Stimulated activated CD8-positive, alpha-beta memory T cell treated with anti-CD3 and anti-CD28 coated beads, Interleukin-12 subunit alpha, Interleukin-12 subunit beta, amount 100 ng/mL, for 24 hours (primary cell): ENCODE results near the gene RTN4RL1.
"Not testable (repeated sequence)": the region's sequence is repeated elsewhere in the genome, so short reads cannot be mapped to it uniquely, and the experiment has no call there.

Experiments
- DNase-seq: peaks from one replicate; pipeline ENCODE4 v3.0.0-alpha.2; 2020; ENCODE audit errors: extremely low read depth

The RTN4RL1 gene

DNA sequence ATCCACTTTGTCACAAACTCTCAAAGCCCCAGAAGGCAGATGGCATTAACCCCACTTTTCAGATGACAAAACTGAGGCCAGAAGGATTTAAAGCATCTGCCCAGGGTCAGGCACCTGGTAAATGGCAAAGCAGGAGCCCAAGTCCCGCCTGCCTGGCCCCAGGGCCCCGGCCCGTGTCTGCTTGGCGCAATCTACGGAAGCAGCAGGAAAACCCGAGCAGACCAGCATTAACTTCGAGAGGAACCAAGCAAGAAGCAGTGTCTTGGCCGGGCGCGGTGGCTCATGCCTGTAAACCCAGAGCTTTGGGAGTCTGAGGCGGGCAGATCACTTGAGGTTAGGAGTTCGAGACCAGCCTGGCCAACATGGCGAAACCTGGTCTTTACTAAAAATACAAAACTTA, 21.6 kb downstream of the RTN4RL1 start:
- DNase-seq, result no peak

DNA sequence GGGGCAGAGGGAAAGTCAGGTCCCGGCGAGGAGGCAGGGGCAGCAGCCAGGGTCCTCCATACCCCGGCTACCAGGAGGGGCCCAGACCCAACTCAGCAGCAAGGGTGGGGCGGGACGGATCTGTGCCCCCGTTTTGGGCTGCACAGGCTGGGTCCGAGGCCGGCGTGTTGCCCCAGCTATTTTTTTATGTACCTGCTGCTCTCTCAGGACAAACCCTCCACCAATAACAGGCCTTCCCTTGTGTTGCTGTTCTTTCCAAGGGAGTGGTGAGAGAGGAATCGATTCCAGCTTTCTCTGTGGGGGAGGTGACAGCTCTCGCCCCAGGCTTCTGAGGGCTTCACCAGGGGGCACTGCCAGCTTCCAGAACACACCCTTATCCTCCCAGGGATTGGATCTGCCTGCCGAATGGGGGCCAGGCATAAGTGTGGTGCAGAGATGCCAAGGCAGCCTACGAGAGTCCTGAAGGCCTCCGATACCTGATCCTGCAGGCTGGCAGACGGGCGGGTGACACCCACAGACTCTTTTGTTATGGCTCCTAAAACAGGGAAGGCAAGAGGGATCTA, 22.3 kb downstream of the RTN4RL1 start:
- no peak for DNase-seq

DNA sequence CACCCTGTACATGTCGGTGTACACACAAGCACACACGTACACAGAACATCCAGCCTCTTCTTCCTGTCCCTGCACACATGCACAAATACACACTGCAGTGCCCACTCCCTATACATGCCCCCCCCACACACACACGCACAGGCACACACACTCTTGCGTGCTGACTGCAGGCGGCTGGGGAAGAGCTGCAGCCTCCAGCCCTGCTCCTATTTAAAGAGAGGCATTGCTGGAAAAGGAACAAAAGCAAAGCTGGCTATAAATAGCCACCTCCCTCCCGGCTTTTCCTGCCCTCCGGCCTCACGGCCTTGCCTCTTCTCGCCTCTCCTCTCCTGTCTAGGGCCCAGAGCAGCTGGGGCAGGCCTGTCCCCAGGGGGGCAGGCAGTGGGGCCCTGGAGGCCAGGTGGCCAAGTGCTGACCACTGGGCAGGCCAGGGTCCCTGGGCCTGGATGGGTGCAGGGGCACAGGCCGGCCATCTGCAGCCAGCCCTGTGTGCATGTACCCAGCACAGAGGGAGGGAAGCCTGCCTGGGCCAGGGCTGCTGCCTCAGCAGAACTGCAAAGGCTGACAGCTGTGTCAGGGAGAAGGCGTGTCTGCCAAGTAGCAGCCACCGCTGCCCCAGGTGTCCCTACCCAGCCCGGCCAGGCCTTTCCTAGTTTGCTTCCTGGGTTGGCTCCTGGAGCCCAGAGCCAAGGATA, 25.4 kb downstream of the RTN4RL1 start:
- DNase-seq, result no peak

DNA sequence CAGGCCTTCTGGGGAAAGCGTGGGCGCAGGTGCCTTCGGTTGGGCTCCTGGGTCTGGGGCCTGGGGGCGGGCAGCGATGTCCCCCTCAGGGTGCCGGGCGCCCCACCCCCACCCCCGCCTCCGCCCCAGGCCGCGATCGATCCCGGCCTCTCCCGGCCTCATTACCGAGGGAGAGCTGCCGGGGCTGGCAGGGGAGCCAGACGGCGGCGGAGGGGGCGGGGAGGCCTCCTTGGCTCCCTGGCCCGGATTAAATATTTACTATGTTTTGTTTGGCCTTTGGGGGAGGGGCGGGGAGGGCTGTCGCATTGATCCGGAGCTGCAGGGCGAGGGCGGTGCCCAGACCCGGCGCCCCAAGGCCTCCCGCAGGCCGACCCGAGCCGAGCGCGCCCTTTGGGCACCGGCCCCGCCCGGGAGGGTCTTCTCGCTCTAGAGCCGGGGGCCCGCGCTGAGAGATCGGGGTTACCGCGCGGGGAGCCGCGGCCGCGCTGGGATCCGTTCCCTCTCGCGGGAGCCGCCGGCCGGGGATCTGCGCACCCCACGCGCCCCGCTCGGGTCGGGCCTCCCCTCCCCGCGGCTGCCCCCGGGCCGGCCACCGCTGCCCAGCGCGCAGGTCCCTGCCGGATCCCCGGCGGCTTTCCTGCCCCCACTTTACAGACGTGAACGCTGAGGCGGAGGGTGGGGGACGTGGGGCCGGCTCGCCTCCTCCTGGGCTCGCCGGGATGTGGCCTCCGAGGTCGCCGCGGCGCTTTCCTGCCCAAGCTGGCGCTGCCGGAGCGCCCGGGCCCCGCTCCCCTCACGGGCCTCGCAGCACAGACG, 27.0 kb downstream of the RTN4RL1 start:
- no peak for DNase-seq

DNA sequence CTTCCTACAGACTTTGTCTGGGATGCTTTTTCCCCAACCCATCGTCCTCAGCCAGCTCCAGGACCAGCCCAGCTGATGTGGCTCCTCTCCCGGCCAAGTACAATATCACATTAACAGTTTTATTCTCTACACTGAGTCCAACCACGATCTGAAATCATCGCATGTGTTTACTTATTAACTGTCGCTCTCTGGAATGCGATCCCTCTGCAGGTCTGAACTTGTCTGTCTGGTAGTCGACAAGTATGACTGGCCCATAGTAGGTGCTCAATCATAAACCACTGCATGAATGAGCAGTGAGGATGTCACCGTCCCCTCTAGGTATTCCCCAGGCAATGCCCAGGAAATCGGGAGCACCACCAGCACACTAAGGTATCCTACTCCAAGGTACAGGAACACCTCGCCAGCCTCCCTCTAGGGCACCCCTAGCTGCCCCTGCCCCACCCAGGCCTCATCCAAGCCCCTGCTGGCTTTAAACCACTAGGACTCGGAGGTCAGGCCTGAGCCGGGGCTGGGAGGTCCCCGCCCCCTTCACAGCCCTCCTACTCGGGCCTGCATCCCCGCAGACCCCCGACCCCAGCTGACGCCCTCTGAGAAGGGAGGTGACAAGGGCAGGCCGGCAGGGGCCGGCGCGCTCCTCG, 27.7 kb downstream of the RTN4RL1 start:
- no peak for DNase-seq

DNA sequence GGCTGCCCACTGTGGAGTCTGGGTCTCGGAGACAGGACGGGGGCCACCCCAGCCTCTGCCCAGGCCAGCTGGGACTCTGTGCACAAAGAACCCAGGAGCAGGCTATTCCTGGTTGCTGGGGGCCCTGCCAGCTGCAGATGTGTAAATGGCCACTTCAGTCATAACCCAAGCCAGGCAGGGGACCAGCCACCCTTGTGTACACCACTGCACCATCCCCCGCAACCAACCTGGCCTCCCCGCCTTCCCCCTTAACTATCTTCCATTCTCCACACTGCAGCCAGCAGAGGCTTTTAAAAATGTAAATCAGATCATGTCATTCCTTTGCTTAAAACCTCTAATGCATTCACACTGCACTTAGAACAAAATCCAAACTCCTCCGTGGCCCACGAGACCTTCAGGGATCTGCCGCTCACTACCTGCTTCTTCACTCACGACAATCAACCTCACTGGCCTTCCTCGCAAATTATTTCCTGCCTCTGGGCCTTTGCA, 28.3 kb downstream of the RTN4RL1 start:
- no peak for DNase-seq

DNA sequence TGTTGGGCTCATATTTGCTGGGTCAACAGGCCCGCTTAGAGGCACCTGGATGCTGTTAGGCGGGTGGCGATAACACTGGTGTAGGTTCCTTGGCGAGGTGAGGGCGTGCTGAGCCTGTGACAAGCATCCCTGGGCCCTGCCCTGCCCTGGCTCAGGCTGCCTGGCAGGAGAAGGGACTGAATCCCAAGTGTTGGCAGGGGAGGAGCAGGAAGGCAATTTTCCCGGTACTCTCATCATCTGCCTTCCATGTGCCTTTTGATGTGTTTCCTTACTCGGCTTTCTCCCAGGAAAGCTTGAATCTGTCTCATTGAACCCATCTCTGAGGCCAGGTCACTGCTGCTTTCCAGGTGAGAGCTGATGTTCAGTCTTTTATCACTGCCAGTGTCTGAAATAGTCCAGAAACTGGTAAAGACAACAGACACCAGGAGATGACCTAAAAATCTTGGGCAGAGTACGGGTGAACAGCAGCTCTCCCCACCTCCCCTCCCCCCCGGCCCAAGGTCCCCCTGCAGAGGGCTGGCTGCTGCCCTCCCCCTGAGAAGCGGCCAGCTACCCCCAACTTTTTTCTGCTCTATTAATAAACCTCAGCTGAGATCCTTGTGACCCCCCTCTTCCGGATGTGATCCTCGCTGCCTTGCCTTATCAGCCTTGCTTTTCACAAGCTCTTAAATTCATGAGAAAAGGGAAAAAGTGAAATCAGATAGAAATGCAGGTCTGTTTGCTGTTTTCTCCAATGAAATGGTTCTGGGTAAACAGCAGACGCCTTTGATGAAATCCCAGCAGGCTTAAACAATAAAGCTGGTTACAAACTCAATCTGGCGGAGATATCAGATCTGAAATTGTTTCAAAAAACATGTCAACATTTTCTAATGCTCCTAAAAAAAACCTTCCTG, 29.0 kb downstream of the RTN4RL1 start:
- no peak for DNase-seq

DNA sequence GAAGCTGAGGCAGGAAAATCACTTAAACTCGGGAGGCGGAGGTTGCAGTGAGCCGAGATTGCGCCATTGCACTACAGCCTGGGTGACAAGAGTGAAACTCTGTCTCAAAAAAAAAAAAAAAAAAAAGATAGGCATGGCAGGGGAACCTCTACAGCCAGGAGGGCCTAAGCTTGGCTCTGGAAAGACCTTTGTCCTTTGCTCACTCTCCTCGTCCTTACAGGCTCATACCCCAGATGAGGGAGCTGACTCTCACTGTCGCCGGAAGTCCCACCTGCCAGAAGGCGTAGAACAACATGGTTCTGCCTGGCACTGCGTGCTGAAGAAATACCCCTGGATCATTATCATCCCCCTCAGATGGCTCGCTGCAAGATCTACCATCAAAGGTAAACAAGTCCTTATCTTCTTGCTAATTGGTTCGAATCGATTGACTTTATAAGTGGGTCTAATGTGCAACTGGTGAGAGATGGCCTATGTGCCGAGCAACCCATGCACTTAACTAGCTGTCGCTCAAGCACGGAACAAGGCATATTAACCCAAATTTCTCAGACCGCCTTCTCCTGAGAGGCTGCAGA, 29.7 kb downstream of the RTN4RL1 start:
- DNase-seq, result no peak

DNA sequence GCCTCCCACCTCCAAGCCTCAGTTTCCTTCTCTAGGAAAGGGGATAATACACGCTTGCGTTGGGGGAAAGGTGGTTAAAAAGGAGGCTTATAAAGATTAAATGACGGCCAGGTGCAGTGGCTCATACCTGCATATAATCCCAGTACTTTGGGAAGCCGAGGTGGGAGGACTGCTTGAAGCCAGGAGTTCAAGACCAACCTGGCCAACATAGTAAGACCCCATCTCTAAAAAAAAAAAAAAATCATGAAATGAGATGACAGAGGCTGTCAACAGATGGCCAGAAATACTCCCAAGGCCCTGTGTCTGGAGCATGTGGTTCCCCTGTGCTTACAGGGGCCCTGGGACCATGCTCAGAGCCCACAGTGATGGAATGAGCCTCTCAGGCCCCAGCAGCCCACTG, 30.4 kb downstream of the RTN4RL1 start:
- DNase-seq, result no peak

DNA sequence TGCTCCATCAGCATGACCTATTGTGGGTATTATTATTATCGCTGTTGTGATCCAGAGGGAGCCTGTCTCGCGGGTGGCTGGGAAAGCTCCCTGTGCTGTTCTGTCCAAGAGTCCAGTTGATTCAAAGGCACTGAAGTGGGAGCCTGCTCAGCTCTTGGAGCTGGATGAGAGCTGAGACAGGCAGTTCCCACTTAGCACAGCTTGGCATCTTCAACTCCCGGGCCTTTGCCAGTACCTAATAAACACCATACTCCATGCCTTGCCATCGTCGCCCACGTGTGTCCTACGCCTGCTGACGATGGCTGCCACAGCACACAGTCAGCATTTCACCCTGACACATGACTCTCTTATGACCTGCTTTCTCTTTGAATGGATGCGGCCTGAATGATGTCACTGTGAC, 32.6 kb downstream of the RTN4RL1 start:
- no peak for DNase-seq

DNA sequence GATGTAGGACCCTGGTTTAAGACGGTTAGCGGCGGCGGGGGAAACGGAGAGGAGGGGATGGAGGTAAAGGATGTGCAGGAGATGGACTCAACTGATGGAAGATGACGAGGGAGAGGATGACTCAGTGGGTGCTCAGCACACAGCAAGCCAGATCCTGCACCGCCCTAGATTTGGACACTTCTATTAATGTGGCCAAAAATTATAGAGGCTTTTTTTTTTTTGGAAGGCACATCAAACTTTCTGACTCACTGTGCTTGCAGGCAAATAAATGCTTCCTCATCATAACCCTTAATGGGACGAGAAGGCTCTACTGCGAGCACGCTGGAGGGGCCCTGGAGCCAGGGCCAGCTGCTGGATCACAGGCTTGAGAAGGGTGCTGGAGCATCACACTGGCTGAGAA, 36.0 kb downstream of the RTN4RL1 start:
- DNase-seq, result no peak

DNA sequence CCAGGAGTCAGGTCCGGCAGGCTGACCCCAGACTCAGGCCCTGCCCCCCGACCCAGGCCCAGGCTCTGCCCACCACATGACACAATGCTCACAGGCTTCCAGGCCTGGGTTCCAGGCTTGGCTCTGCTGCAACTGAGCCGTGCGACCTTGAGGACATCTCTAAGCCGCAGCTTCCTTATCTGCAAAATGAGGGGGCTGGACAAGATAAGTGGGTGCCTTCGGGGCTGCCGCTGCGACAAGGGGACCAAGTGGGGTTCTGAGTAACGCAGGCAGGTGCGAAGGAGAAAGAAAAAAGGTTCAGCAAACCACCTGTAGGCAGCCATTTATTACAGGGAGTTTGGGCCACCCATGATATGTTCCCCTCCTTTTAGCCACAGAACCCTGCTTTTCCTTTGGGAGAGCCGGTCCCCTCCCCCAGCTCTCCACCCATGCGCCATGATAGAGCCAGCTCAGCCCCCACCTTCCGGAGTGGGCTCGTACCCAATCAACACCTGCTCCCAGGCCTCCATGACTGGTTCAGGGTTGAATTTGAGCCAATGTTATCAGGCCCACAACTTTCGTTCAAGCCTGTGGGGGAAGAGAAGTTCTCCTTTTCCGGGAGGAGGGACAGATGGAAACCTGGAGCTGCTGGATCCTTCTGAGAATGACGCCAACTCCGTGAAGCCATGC, 38.2 kb downstream of the RTN4RL1 start:
- no peak for DNase-seq

DNA sequence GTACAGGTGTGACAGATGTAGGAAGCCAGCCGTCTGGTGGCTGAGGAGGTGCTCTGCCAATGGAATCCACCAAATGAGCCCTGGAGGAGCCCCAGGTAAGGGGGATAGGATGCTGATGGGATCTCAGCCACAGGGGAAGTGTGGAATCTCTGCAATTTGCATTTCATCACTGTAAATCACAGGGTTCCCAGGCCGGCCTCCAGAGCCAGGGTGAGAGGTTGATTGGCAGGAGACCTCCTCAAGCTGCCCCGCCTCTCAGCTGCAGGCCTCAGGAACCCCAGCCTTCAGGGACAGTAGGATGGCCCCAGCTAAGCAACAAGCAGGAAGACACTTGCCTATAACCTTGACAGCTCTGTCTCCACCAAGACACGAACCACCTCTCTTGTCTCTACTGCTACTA, 39.4 kb downstream of the RTN4RL1 start:
- DNase-seq, result no peak

DNA sequence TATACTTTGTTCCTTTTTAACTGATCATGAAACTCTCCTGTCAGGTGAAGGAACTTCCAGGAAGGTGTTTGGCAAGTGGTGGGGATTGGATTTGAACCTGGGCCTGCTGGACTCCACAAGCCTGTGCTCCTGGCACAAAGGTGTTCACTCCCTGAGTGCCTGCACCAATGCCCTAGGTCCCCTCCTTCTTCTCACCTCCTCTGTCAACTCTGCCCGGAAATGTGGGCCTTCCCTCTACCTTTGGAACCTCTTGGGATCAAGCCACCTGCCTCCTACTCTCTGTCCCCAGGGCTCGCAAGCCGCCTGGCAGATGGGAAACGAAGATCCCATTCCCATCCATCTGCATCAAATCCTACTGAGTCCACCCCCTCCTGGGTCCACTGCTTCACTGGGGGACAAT, 40.0 kb downstream of the RTN4RL1 start:
- no peak for DNase-seq

DNA sequence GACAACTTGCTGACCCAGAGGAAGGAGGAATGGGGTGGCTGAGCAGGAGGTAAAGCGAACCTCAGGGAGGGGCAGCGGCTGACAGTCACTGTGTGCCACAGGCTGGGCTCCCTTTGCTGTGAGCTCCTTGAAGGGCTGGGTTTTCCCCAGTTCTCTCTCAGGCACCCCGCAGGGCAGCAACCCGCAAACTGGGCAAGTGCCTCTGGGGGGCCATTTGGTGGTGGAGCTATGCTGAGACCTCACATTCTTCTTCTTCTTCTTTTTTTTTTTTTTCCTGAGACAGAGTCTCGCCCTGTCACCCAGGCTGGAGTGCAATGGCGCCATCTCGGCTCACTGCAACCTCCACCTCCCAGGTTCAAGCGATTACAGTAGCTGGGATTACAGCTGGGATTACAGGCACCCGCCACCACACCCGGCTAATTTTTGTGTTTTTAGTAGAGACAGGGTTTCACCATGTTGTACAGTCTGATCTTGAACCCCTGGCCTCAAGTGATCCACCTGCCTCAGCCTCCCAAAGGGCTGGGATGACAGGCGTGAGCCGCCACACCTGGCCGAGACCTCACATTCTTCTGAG, 42.3 kb downstream of the RTN4RL1 start:
- DNase-seq, result not testable (repeated sequence)

DNA sequence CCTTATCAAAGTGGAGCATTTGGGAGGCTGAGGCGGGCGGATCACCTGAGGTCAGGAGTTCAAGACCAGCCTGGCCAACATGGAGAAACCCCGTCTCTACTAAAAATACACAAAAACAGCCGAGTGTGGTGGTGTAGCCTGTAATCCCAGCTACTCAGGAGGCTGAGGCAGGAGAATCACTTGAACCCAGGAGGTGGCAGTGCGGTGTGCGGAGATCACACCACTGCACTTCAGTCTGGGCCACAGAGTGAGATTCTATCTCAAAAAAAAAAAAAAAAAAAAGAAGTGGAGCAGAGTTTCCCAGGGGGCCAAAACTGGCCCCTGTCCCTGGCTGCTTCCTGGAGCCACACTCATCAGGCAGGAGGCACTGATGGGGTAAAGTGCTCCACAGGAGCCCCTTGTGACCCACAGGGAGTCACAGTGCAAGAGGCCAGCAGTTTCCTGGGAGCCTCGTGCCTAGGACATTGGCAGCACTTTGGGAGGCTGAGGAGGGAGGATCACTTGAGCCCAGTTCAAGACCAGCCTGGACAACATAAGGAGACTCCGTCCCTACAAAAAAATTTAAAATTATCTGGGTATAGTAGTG, 44.4 kb downstream of the RTN4RL1 start:
- DNase-seq, result no peak

DNA sequence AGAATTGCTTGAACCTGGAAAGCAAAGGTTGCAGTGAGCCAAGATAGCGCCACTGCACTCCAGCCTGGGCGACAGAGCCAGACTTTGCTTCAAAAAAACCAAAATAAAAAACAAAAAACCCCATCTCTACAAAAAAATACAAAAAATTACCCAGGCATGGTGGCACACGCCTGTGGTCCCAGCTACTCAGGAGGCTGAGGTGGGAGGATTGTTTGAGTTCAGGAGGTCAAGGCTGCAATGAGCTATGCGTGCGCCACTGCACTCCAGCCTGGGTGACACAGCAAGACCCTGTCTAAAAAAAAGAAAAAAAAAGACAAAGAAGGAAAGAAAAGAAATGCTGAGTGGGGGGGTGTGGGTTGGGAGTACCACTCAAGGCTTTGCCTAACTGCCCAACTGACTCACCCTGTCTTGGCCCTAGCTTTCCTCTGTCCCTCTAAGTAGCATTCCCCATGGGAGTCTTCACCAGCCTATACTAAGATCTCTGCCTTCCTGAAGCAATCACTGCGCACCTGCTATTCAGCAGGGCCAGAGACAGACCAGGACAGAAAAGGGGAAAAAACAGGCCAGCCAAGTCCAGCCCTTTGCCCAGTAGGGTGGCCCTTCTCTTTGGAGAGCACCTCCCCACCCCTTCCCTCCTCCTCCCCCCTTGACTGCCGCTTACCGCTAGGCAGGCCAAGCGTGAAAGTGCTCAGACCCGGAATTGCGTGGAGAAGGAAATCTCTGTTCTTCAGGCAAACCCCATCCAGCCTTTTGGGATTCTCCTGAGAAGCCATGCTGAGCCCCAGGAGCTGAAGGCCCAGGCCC, 45.8 kb downstream of the RTN4RL1 start:
- DNase-seq, result no peak

DNA sequence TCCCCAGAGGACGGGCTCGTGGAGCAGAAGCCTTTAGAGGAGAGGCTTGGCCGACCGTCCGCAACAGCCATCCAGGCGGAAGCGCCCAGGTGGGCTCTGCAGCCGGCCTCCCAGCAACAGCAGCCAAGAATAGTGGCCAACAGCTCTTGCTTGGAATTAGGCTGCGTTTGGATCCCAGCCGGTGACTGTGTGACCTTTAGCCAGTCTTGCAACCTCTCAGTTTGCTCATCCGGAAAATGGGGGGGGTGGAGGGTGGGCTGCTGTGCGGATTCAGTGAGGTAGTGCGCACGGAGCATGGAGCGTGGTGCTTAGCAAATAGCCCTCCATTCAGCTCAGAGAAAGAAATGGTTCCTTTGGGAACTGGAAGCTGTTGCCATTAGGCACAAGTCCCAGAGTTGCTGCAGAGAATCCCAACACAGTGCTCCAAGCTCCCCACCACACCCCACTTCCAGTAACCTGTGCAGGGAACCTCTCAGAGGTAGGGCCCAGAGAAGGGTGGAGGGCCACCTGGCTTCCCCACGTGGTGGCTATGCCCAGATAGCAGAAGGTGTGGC, 46.7 kb downstream of the RTN4RL1 start:
- no peak for DNase-seq
